Breast epithelium (tissue), 4 donors: Measurements from ENCODE around the gene SAMM50. TPM values are rescaled to one million over a fixed set of nuclear protein-coding genes. Genes with fewer than 3 reads are reported as not detected.

ENCODE experiments used
- DNase-seq, 2 donors: peaks; one replicate each; pipeline ENCODE4 v3.0.0-alpha.2; 2019; ENCODE audit warnings: low spot score in 2 of 2
- H3K27ac ChIP-seq, 2 donors: fragments of 200-600 bp; sonication (generic) in 1 of 2; one replicate each; pipeline ENCODE4 v1.5.1; 2016 to 2019; ENCODE audit warnings: mild to moderate bottlenecking in 1 of 2
- H3K27me3 ChIP-seq, 2 donors: fragments of 200-600 bp; sonication (generic) in 1 of 2; one replicate each; pipeline versions ENCODE4 v1.5.1 to v1.6.0; 2017 to 2019; ENCODE audit warnings: control low read depth in 1 of 2, mild to moderate bottlenecking in 1 of 2
- H3K36me3 ChIP-seq: fragments of 200-600 bp; one replicate; pipeline ENCODE4 v1.5.1; 2019
- H3K4me1 ChIP-seq, 2 donors: fragments of 200-600 bp; sonication (generic); one replicate each; pipeline ENCODE4 v1.5.1; 2016 to 2019; ENCODE audit warnings: control low read depth in 1 of 2
- H3K4me3 ChIP-seq, 3 donors: fragments of 200-600 bp; sonication (generic); 1 replicate in 2 of 3; 2 replicates in 1 of 3; pipeline ENCODE4 v1.5.1; 2016 to 2019; ENCODE audit warnings: mild to moderate bottlenecking in 3 of 3, moderate library complexity in 2 of 3
- H3K9me3 ChIP-seq, 2 donors: fragments of 200-600 bp; sonication (generic) in 1 of 2; one replicate each; pipeline ENCODE4 v1.5.1; 2016 to 2019; ENCODE audit warnings: control low read depth in 1 of 2
- POLR2A ChIP-seq: fragments of 450-650 bp; IDR thresholded peaks from one replicate; pipeline ENCODE4 v1.6.1; 2016; ENCODE audit warnings: antibody characterized with exemption, mild to moderate bottlenecking, moderate library complexity
- POLR2AphosphoS5 ChIP-seq, 3 donors: sonication (generic); formaldehyde crosslinking; IDR thresholded peaks; one replicate each; pipeline ENCODE4 v1.6.1; 2017; ENCODE audit warnings: antibody characterized with exemption in 3 of 3
- intact Hi-C: fragments of 100-400 bp; cut with DNase I; formaldehyde crosslinking; loops from one replicate; pipeline ENCODE4 v1.15.1; 2023; ENCODE audit warnings: low total_unique reads
- total RNA-seq, 3 donors: library from RNA; depleted of rRNA; stranded (reverse); fragments of >200 nt; gene quantifications; one replicate each; pipeline ENCODE4 v1.1.0, GENCODE V29; 2016
- TF ChIP-seq, protein P1 (sequence below), 3 donors: fragments of 450-650 bp; IDR thresholded peaks; one replicate each; pipeline ENCODE4 v1.5.1; 2016 to 2017; ENCODE audit warnings: antibody characterized with exemption in 3 of 3, mild to moderate bottlenecking in 3 of 3, moderate library complexity in 3 of 3

The SAMM50 gene
- total RNA-seq, 3 donors from 2014 or later: 36.1 to 40.6 (median 36.4) TPM

DNA sequence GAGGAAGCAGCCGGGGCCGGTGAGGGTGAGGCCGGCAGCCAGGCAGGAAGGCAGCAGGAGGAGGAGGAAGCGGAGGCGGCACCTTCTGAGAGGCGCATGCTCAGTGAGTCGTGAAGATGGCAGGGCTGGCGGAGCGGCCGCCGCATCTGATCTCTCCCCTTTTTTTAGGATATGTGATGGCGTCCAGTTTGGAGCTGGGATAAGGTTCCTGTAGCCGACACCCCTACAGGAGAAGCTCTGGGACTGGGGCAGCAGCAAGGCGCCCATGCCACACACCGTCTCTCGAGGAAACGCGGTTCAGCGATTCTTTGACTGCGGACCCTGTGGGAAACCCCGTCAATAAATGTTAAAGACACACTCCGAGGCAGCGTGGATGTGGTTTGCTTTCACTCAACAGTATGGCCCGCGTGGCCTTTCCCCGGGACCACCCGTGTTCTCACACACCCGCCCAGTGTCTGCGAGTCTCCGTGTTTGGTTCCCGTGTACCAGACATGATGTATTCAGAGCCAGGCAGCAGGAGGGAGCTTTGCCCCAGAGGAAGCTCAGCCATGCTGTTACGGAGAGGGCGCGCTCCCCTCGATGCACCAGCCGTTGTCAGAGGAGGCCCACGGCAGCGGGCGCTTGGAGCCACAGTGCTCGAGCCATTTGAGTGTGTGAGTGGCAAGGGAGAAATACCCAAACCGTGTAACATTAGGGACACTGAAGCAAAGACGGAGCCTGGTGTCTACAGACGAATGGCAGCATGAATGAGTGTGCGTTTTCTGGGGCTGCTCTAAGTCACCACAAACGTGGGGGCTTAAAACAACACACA lies 41.1 kb downstream of the SAMM50 start:
- intact Hi-C loops: loop anchor here (5.0 to 10.0 kb wide), 2 partner anchors 436 to 628 kb away; no protein-coding TSS in a partner anchor
- no peaks in the 10 kb centered on the region for H3K27me3 ChIP-seq
- no peaks in the 10 kb centered on the region for H3K4me1 ChIP-seq
- no peak overlapping the region for H3K27ac ChIP-seq
- H3K4me3 ChIP-seq: peak overlapping the region in 1 of 3 donors; percentile 3
- TF ChIP-seq POLR2A (no peak), POLR2AphosphoS5 (IDR thresholded peaks at IDR 0.05) (no peak)
- TF ChIP-seq, protein P1, sequence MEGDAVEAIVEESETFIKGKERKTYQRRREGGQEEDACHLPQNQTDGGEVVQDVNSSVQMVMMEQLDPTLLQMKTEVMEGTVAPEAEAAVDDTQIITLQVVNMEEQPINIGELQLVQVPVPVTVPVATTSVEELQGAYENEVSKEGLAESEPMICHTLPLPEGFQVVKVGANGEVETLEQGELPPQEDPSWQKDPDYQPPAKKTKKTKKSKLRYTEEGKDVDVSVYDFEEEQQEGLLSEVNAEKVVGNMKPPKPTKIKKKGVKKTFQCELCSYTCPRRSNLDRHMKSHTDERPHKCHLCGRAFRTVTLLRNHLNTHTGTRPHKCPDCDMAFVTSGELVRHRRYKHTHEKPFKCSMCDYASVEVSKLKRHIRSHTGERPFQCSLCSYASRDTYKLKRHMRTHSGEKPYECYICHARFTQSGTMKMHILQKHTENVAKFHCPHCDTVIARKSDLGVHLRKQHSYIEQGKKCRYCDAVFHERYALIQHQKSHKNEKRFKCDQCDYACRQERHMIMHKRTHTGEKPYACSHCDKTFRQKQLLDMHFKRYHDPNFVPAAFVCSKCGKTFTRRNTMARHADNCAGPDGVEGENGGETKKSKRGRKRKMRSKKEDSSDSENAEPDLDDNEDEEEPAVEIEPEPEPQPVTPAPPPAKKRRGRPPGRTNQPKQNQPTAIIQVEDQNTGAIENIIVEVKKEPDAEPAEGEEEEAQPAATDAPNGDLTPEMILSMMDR (IDR thresholded peaks at IDR 0.05): no peak
- H3K36me3 ChIP-seq: no peaks in the 10 kb centered on the region
- no peaks in the 10 kb centered on the region for H3K9me3 ChIP-seq
- no peak for DNase-seq

DNA sequence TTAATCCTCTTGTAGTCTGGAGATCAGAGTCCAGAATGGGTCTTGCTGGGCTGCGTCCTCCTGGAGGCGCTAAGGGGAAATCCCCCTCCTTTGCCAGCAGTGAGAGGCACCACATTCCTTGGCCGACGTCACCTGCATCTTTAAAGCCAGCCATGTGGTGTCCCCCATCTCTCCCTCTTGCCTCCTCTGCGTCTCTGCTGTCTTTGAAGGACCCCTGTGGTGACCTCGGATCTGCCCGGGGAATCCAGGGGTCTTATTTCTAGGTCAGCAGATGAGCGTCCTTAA lies 41.7 kb downstream of the SAMM50 start:
- no peak for DNase-seq
- no peak overlapping the region for H3K27ac ChIP-seq
- intact Hi-C loops: loop anchor here (5.0 to 10.0 kb wide), 2 partner anchors 435 to 628 kb away; no protein-coding TSS in a partner anchor
- no peak for TF ChIP-seq POLR2A
- TF ChIP-seq, protein P1 (IDR thresholded peaks at IDR 0.05): no peak
- no peak for TF ChIP-seq POLR2AphosphoS5 (IDR thresholded peaks at IDR 0.05)
- H3K9me3 ChIP-seq: no peaks in the 10 kb centered on the region
- no peak overlapping the region for H3K4me3 ChIP-seq
- H3K36me3 ChIP-seq: no peaks in the 10 kb centered on the region
- no peaks in the 10 kb centered on the region for H3K4me1 ChIP-seq
- H3K27me3 ChIP-seq: no peaks in the 10 kb centered on the region

DNA sequence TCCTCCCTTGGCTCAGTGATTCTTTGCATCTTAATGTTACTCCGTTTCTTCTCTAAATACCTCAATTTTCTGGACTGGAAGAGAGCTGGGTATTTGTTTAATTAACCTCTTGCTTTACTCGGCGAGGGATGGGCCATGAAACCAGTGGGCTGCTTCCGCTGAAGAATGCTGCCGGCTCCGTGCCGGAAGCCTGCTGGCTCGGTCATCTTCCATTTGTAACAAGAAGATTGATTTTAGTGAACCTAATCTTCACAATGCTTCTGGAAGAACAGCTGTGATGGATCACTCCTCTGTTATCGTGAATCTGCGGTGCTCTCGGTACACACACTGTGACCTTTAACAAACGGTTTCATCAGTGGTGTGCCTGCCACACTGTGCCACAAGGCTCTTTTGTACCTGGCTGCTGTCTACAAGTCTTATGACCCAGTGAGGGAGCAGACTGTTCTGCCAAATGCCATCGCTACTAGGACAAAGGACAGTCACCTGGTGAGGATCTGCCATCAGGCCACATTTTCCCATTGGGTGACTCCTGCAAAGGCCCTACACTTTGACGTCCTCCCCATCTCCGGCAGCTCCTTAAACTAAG lies 43.5 kb downstream of the SAMM50 start:
- intact Hi-C loops: loop anchor here (5.0 to 10.0 kb wide), 2 partner anchors 434 to 626 kb away; no protein-coding TSS in a partner anchor
- TF ChIP-seq POLR2A: no peak
- no peak for TF ChIP-seq POLR2AphosphoS5 (IDR thresholded peaks at IDR 0.05)
- TF ChIP-seq, protein P1 (IDR thresholded peaks at IDR 0.05): no peak

DNA sequence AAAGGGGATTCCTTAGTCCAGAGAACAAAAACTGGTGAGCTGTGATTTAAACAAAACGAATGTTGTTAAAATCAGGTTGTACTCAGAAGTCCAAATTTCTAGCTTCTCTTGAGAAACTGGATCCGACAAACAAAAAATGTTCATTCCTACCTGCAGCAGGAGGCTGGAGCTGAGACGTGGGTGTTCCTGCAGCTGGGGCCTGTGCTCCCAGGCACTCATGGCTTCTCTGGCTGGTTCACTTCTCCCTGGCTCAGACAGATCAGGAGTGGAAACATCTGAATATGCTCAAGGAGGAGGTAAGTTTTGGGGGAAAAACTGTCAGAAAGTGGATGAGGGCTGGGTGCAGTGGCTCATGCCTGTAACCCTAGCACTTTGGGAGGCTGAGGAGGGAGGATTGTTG lies 44.1 kb downstream of the SAMM50 start:
- Histone ChIP-seq H3K27ac (no peak overlapping the region), H3K4me3 (no peak overlapping the region), H3K27me3 (no peaks in the 10 kb centered on the region), H3K36me3 (no peaks in the 10 kb centered on the region), H3K4me1 (no peaks in the 10 kb centered on the region), H3K9me3 (no peaks in the 10 kb centered on the region)
- no peak for DNase-seq
- intact Hi-C loops: loop anchor here (5.0 to 10.0 kb wide), 2 partner anchors 433 to 625 kb away; no protein-coding TSS in a partner anchor
- TF ChIP-seq, protein P1 (IDR thresholded peaks at IDR 0.05): no peak
- TF ChIP-seq POLR2A: no peak
- TF ChIP-seq POLR2AphosphoS5 (IDR thresholded peaks at IDR 0.05): no peak

More for the DNA sequence above, 43.5 kb downstream of the SAMM50 start:
- Histone ChIP-seq H3K27me3 (no peaks in the 10 kb centered on the region), H3K4me3 (no peak overlapping the region), H3K36me3 (no peaks in the 10 kb centered on the region), H3K27ac (no peak overlapping the region), H3K9me3 (no peaks in the 10 kb centered on the region), H3K4me1 (no peaks in the 10 kb centered on the region)
- DNase-seq: no peak

DNA sequence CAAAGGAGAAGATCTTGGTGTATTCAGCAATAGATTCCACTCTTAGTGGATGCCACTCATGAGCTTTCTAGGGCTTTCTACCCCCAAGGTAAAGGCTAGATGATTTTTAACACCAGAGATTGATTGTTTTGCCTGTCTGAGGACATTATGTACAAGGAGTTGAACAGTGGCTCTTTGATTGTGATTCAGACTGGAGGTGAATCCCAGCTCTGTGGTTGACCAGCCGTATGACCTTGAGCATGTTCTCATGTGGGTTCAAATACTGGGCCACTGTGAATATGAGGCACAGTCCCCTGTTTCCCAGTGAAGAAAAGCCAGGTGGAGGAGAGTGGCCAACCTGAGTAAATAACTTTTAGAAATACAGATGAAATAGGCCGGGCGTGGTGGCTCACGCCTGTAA lies 44.9 kb downstream of the SAMM50 start:
- DNase-seq: no peak
- Histone ChIP-seq H3K9me3 (no peaks in the 10 kb centered on the region), H3K27me3 (no peaks in the 10 kb centered on the region), H3K36me3 (no peaks in the 10 kb centered on the region), H3K4me3 (no peak overlapping the region), H3K27ac (no peak overlapping the region), H3K4me1 (no peaks in the 10 kb centered on the region)
- intact Hi-C loops: no loop called here
- no peak for TF ChIP-seq POLR2A
- no peak for TF ChIP-seq POLR2AphosphoS5 (IDR thresholded peaks at IDR 0.05)
- TF ChIP-seq, protein P1 (IDR thresholded peaks at IDR 0.05): no peak
